ENCODE results near the gene CAP1. TPM values are rescaled to one million over a fixed set of nuclear protein-coding genes. Genes with fewer than 3 reads are reported as not detected.
A peak's percentile ranks its signal among the peaks of the same experiment; 100 is the strongest.

The CAP1 gene
- total and polyA plus RNA-seq, 2 of the 13 experiments (the other 11 are each of a cell fraction or from before 2014, with no cell fraction given) = 174 to 195 TPM

- TF ChIP-seq TFAP4 (IDR thresholded peaks at IDR 0.05; ENCODE audit: borderline replicate concordance, low read depth) (no peak), TCF7L2 (IDR thresholded peaks at IDR 0.05; ENCODE audit: low read depth, low read length) (no peak), ZNF329 (CRISPR knock-in tag; IDR thresholded peaks at IDR 0.05; ENCODE audit: low read depth) (no peak; the same call in 1 of the 2 replicates), ZNF674 (CRISPR knock-in tag; IDR thresholded peaks at IDR 0.05; ENCODE audit: low read depth) (no peak), CREB3 (CRISPR knock-in tag; IDR thresholded peaks at IDR 0.05) (no peak), ZNF235 (CRISPR knock-in tag; IDR thresholded peaks at IDR 0.05; ENCODE audit: borderline replicate concordance) (peak; percentile 49), ZNF746 (CRISPR knock-in tag; IDR thresholded peaks at IDR 0.05) (peak; percentile 45), ZNF136 (CRISPR knock-in tag; IDR thresholded peaks at IDR 0.05; ENCODE audit: low read depth) (no peak), ZXDC (CRISPR knock-in tag; IDR thresholded peaks at IDR 0.05) (no peak), ZNF367 (CRISPR knock-in tag; IDR thresholded peaks at IDR 0.05; ENCODE audit: borderline replicate concordance) (no peak), HOXA3 (CRISPR knock-in tag; IDR thresholded peaks at IDR 0.05) (no peak), IRF2 (CRISPR knock-in tag; IDR thresholded peaks at IDR 0.05) (no peak), ZNF318 (CRISPR knock-in tag; IDR thresholded peaks at IDR 0.05) (peak; percentile 79; the same call in 1 of the 2 replicates), SMAD3 (CRISPR knock-in tag; IDR thresholded peaks at IDR 0.05) (no peak), PREB (CRISPR knock-in tag; IDR thresholded peaks at IDR 0.05) (no peak)
Observed at GRCh38 chr1:40039757-40040510, 595 bp upstream of the CAP1 start (continued).
